ENCODE data around the gene EEF1G.

Gene EEF1G

DNA sequence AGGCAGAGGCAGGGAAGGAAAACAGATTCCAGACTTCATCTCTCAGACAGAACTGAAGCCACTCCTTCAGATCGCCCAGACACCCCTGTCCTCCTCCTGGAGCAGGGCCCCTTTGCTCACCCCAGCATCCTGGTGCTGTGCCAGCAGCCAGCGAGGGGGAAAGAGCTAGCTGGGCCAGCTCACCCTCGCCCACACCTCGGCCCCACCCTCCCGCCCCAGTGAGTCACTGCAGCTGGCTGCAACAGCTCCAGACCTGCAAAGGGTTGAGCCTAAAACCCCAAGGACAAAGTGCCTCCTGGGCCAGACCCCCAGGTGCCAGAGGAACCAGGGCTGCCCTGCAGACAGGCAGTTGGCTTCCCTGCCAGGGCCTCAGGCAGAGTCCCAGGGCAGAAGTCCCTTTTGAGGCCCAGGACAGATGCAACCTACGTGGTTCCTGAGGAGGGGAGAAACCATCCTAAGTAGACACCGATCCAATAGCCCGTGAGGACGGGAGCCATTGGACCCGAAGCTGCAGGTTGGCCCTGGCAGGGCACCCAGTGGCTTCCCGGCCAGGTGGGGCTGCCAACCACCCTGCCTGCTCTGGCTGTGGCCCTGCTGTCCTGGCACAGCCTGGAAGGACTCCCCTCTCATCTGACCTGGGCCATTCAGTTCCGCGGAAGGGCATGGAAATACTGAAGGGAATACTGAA lies 34.3 kb downstream of the EEF1G start:
- no peak overlapping the region for H3K4me3 ChIP-seq (ENCODE audit: low read depth, low read length)
- no peak for TF ChIP-seq CTCF (IDR thresholded peaks at IDR 0.05; ENCODE audit: borderline replicate concordance, insufficient read depth, low read depth, low read length)

- no peak overlapping the region for H3K4me3 ChIP-seq (ENCODE audit: low read depth, low read length)
- TF ChIP-seq CTCF (IDR thresholded peaks at IDR 0.05; ENCODE audit: borderline replicate concordance, insufficient read depth, low read depth, low read length), result no peak
Observed at GRCh38 chr11:62538470-62539237, 35.0 kb downstream of the EEF1G start.

DNA sequence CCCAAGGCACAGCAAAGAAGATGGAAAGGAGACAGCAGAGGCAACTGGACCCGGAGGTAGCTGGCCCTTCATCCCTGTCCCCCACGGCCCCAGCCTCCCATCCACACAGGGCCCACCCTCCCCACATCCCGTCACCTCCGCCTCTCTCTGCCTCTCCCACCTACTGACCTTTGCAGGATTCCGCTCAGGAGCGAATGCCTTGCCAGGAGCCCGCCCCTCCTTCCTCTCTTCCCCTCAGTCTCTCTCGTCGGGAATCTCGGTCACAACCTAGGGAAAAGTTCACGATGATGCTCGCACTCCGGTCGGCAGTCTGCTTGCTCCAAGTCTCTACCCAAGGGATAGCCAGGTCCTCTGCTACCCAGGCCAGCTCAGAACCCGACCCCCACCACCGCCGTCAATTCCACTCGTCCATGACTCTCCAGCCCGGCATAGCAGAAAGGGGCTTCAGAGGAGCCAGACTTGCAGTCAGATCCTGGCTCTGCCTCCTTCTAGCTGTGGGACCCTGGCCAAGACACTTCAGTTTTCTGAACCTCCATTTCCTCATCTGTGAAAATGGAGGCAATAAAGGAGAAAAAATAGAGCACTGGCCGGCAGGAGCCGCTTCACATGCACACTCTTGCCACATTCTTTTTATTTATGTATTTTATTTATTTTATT lies 37.3 kb downstream of the EEF1G start:
- no peak overlapping the region for H3K4me3 ChIP-seq (ENCODE audit: low read depth, low read length)
- no peak for TF ChIP-seq CTCF (IDR thresholded peaks at IDR 0.05; ENCODE audit: borderline replicate concordance, insufficient read depth, low read depth, low read length)

DNA sequence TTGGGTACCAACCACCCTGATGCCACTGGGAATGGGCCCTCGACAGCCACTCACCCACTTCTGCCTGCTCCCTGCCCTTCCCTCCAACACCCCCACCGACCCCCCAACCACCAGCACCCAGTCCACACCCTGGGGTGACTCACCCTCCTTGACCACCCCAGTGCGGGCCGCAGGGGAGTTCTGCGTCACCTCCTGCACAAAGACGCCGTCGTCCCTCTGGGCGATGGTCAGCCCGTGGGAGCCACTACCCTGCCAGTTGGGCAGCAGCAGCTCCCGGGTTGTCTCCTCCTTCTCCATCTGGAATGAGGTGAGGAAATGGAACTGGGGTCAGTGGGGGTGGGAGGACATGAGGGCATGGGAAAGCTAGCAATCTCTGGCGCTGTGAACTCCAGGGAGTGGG lies 37.9 kb downstream of the EEF1G start:
- H3K4me3 ChIP-seq (ENCODE audit: low read depth, low read length), result no peak overlapping the region
- TF ChIP-seq CTCF (IDR thresholded peaks at IDR 0.05; ENCODE audit: borderline replicate concordance, insufficient read depth, low read depth, low read length), result no peak

DNA sequence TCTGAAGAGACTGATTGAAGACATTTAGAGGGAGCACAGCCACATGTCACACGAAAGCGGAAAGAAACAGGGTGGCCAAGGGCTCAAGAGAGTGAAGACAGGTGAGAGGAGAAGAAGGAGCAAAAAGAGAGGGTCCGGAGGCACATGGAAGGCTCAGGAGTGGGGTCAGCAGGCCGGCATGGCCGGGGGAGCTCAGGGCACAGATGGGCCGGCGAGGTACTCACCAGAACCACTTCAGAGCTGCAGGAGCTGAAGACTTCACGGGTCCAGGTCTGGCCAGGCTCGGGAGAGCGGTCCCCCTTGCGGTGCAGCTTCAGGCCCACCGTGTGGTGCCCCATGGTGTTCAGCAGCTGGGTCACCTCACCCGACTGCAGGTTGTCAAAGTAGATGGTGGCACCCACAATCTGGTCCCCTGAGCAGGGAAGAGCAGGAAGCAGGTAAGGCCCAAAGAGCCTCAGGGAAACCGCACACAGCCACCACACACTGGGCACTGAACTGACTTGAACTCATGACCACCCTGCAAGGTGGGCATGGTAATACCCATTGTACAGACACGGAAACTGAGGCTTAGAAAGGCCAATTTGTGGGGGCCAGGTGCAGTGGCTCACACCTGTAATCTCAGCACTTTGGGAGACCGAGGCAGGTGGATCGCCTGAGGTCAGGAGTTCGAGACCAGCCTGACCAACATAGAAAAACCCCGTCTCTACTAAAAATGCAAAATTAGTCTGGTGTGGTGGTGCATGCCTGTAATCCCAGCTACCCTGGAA lies 38.7 kb downstream of the EEF1G start:
- TF ChIP-seq CTCF (IDR thresholded peaks at IDR 0.05; ENCODE audit: borderline replicate concordance, insufficient read depth, low read depth, low read length), result no peak
- no peak overlapping the region for H3K4me3 ChIP-seq (ENCODE audit: low read depth, low read length)

GRCh38 chr11:62532096-62532495 lies 41.6 kb downstream of the EEF1G start:
- TF ChIP-seq CTCF (IDR thresholded peaks at IDR 0.05; ENCODE audit: borderline replicate concordance, insufficient read depth, low read depth, low read length), result no peak
- no peak overlapping the region for H3K4me3 ChIP-seq (ENCODE audit: low read depth, low read length)

Measured in GM12875 (cell line).